Measurements from ENCODE around the gene AHRR.

The AHRR gene

GRCh38 chr5:442335-443238, 121.1 kb downstream of the AHRR start, which contains the start of gene EXOC3:
EXOC3 (plus strand) TSS chr5:443176; CDS start chr5:446206, 3,030 bp downstream.
- 0 out of 2 replicates have a peak, but pooled peaks have one; percentile 17 for TF ChIP-seq SIN3A (IDR thresholded peaks at IDR 0.05; ENCODE audit: borderline replicate concordance, insufficient read depth, low read length)
- TF ChIP-seq POLR2AphosphoS5 (IDR thresholded peaks at IDR 0.05; ENCODE audit: low read depth, low read length) = peak; percentile 80
- TF ChIP-seq TAF1 (IDR thresholded peaks at IDR 0.05; ENCODE audit: borderline replicate concordance, insufficient read depth, low read length) = no peak
- peak; percentile 56 to 72; a peak in 2 of 4 replicates for TF ChIP-seq REST (IDR thresholded peaks at IDR 0.05; ENCODE audit: insufficient read depth in 1 of 2, low read depth in 2 of 2, low read length in 2 of 2)
- TF ChIP-seq FOXP2 (optimal IDR thresholded peaks at IDR 0.05; ENCODE audit: borderline replicate concordance, extremely low read depth, extremely low read length, insufficient read depth) = no peak

- TF ChIP-seq REST (IDR thresholded peaks at IDR 0.05; ENCODE audit: insufficient read depth in 1 of 2, low read depth in 2 of 2, low read length in 2 of 2) (no peak), FOXP2 (optimal IDR thresholded peaks at IDR 0.05; ENCODE audit: borderline replicate concordance, extremely low read depth, extremely low read length, insufficient read depth) (peak; percentile 34)
Measured at GRCh38 chr5:443239-444151, 122.0 kb downstream of the AHRR start.

- TF ChIP-seq FOXP2 (optimal IDR thresholded peaks at IDR 0.05; ENCODE audit: borderline replicate concordance, extremely low read depth, extremely low read length, insufficient read depth) (no peak), REST (IDR thresholded peaks at IDR 0.05; ENCODE audit: insufficient read depth in 1 of 2, low read depth in 2 of 2, low read length in 2 of 2) (no peak), TAF1 (IDR thresholded peaks at IDR 0.05; ENCODE audit: borderline replicate concordance, insufficient read depth, low read length) (no peak), SIN3A (IDR thresholded peaks at IDR 0.05; ENCODE audit: borderline replicate concordance, insufficient read depth, low read length) (no peak), POLR2AphosphoS5 (IDR thresholded peaks at IDR 0.05; ENCODE audit: low read depth, low read length) (no peak)
Measured at GRCh38 chr5:444226-444625, 122.7 kb downstream of the AHRR start.

DNA sequence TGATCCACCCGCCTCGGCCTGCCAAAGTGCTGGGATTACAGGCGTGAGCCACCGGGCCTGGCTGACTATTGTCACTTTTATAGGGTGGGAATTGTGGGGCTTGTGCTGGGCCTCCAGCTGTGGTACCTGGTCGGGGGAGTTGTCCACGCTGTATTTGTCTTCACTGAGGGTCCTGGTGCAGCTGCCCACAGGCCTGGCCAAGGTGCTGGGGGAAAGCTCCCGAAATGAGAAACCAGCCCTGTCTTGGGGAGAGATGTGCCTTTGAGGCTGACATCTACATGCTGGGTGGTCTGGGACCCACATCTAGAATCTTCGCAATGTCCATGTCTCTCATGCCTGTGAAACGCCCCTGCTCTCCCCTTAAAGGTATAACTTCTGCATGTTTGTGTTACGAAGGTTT, 124.1 kb downstream of the AHRR start:
- TF ChIP-seq FOXP2 (optimal IDR thresholded peaks at IDR 0.05; ENCODE audit: borderline replicate concordance, extremely low read depth, extremely low read length, insufficient read depth) = no peak
- TF ChIP-seq SIN3A (IDR thresholded peaks at IDR 0.05; ENCODE audit: borderline replicate concordance, insufficient read depth, low read length) = no peak
- TF ChIP-seq REST (IDR thresholded peaks at IDR 0.05; ENCODE audit: insufficient read depth in 1 of 2, low read depth in 2 of 2, low read length in 2 of 2) = no peak
- no peak for TF ChIP-seq POLR2AphosphoS5 (IDR thresholded peaks at IDR 0.05; ENCODE audit: low read depth, low read length)
- TF ChIP-seq TAF1 (IDR thresholded peaks at IDR 0.05; ENCODE audit: borderline replicate concordance, insufficient read depth, low read length) = no peak

All from PFSK-1 (cell line).